ENCODE data around the gene CDC42BPB.
"Not testable (repeated sequence)": the region's sequence is repeated elsewhere in the genome, so short reads cannot be mapped to it uniquely, and the experiment has no call there.

The CDC42BPB gene

GRCh38 chr14:102939820-102940561, 117.4 kb downstream of the CDC42BPB start:
- no peak for DNase-seq

GRCh38 chr14:102939329-102939728, 118.0 kb downstream of the CDC42BPB start:
- DNase-seq: no peak

GRCh38 chr14:102938191-102938590, 119.2 kb downstream of the CDC42BPB start:
- no peak for DNase-seq

- no peak for DNase-seq
Observed at GRCh38 chr14:102937331-102938175, 119.8 kb downstream of the CDC42BPB start.

- DNase-seq: no peak
Observed at GRCh38 chr14:102935756-102936155, 121.6 kb downstream of the CDC42BPB start.

- DNase-seq: no peak
Observed at GRCh38 chr14:102933618-102934231, 123.6 kb downstream of the CDC42BPB start.

GRCh38 chr14:102932484-102933248, 124.7 kb downstream of the CDC42BPB start:
- no peak for DNase-seq

GRCh38 chr14:102931580-102932285, 125.6 kb downstream of the CDC42BPB start:
- no peak for DNase-seq

- no peak for DNase-seq
Observed at GRCh38 chr14:102930753-102931579, 126.4 kb downstream of the CDC42BPB start.

GRCh38 chr14:102930138-102930752, 127.1 kb downstream of the CDC42BPB start:
- no peak for DNase-seq

- DNase-seq: no peak
Observed at GRCh38 chr14:102929241-102930137, 127.9 kb downstream of the CDC42BPB start.

- peak; percentile 49 for DNase-seq
Observed at GRCh38 chr14:102928412-102929240, 128.7 kb downstream of the CDC42BPB start.

GRCh38 chr14:102927878-102928411, 129.4 kb downstream of the CDC42BPB start:
- DNase-seq: no peak

GRCh38 chr14:102927346-102927877, 129.9 kb downstream of the CDC42BPB start:
- no peak for DNase-seq

GRCh38 chr14:102926840-102927239, 130.5 kb downstream of the CDC42BPB start:
- DNase-seq: not testable (repeated sequence)

GRCh38 chr14:102926104-102926503, 131.2 kb downstream of the CDC42BPB start:
- DNase-seq: no peak

GRCh38 chr14:102925646-102926045, 131.7 kb downstream of the CDC42BPB start:
- DNase-seq: no peak

All from activated CD4-positive, alpha-beta T cell treated with anti-CD3 and anti-CD28 coated beads, Interleukin-10, Interleukin-2, amounts not matched to agents 100 ng/mL and 50 ng/mL, durations not matched to agents 16 hours and 8 hours (primary cell).